ENCODE results near the gene URB1.

DNA sequence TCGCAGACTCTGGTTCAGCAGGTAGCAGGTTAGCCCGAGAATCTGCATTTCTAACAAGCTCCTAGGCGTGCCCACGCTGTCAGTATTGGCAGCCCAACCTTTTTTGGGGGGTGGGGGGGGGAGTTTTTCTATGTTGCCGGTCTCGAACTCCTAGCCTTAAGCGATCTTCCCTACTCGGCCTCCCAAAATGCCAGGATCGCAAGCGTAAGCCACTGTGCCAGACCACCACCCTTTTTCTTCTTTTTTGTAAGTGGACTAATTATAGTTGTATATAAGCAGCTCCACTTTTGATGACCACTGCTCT is 113.5 kb downstream of the URB1 start:
- TF ChIP-seq CTCF (IDR thresholded peaks at IDR 0.05) (no peak), ZFX (IDR thresholded peaks at IDR 0.05; ENCODE audit: borderline replicate concordance) (no peak)

All from 22Rv1 (cell line).